ENCODE results near the gene IPO4. TPM values are rescaled to one million over a fixed set of nuclear protein-coding genes. Genes with fewer than 3 reads are reported as not detected.

The IPO4 gene
- total and polyA plus RNA-seq, 9 of the 15 experiments (the other 6 are each of a cell fraction or from before 2014, with no cell fraction given) = 7.3 to 122 (median 31.8) TPM

- TF ChIP-seq RBM14 (IDR thresholded peaks at IDR 0.05; ENCODE audit: borderline replicate concordance, insufficient read depth, low read depth, low read length) = 0 out of 2 replicates have a peak, but pooled peaks have one; percentile 31
- no peak for TF ChIP-seq MCM7 (IDR thresholded peaks at IDR 0.05)
- TF ChIP-seq PRDM10 (IDR thresholded peaks at IDR 0.05; ENCODE audit: partially characterized antibody) = peak; percentile 73
- no peak for TF ChIP-seq TRIM24 (IDR thresholded peaks at IDR 0.05)
- TF ChIP-seq ZNF184 (CRISPR knock-in tag; IDR thresholded peaks at IDR 0.05) = no peak
- TF ChIP-seq PHTF2 (CRISPR knock-in tag; IDR thresholded peaks at IDR 0.05) = no peak
- no peak for TF ChIP-seq ZNF23 (CRISPR knock-in tag; IDR thresholded peaks at IDR 0.05)
- TF ChIP-seq RBM15 (IDR thresholded peaks at IDR 0.05; ENCODE audit: insufficient read depth, low read length) = no peak
- peak; percentile 54; the same call in 1 of the 2 replicates for TF ChIP-seq BMI1 (IDR thresholded peaks at IDR 0.05; ENCODE audit: low read length)
- peak; percentile 78 for TF ChIP-seq FIP1L1 (IDR thresholded peaks at IDR 0.05; ENCODE audit: low read depth, low read length, poor library complexity, severe bottlenecking)
- TF ChIP-seq ZNF584 (CRISPR knock-in tag; IDR thresholded peaks at IDR 0.05; ENCODE audit: low read depth) = no peak
- TF ChIP-seq STAT5B (CRISPR knock-in tag; IDR thresholded peaks at IDR 0.05) = no peak
- no peak for TF ChIP-seq LARP7 (IDR thresholded peaks at IDR 0.05)
- no peak for TF ChIP-seq E4F1 (CRISPR knock-in tag; IDR thresholded peaks at IDR 0.05; ENCODE audit: borderline replicate concordance)
- TF ChIP-seq ELF2 (CRISPR knock-in tag; IDR thresholded peaks at IDR 0.05) = peak; percentile 99
Measured at GRCh38 chr14:24195186-24196070, 6.8 kb upstream of the IPO4 start, which contains the start of gene TM9SF1 (continued).
